ENCODE measurements around the gene MDGA2. TPM values are rescaled to one million over a fixed set of nuclear protein-coding genes. Genes with fewer than 3 reads are reported as not detected.

Gene MDGA2
- total and polyA plus RNA-seq, 12 donors: 0.05 to 0.15 TPM; not detected in 10

- DNase-seq (no peak), ATAC-seq (no peak)
- no peaks in the 10 kb centered on the region for H3K27me3 ChIP-seq
- TF ChIP-seq CTCF (IDR thresholded peaks at IDR 0.05): no peak
- no peak overlapping the region for H3K4me3 ChIP-seq
- H3K36me3 ChIP-seq: no peaks in the 10 kb centered on the region
- intact Hi-C loops (cut with DNase I): no loop called here
- no peaks in the 10 kb centered on the region for H3K4me1 ChIP-seq
- H3K9me3 ChIP-seq: no peaks in the 10 kb centered on the region
- H3K27ac ChIP-seq: no peak overlapping the region
- 60 to 66% methylated on average over 1 of the region's 1 CpG for WGBS, 2 donors
Measured at GRCh38 chr14:47240748-47241437, 434.5 kb downstream of the MDGA2 start.

GRCh38 chr14:47235619-47236018 is 439.8 kb downstream of the MDGA2 start:
- no peak for ATAC-seq
- no peak for TF ChIP-seq CTCF (IDR thresholded peaks at IDR 0.05)

GRCh38 chr14:47226877-47227520 is 448.4 kb downstream of the MDGA2 start:
- intact Hi-C loops (cut with DNase I): no loop called here
- Histone ChIP-seq H3K4me3 (no peak overlapping the region), H3K27me3 (no peaks in the 10 kb centered on the region), H3K4me1 (no peaks in the 10 kb centered on the region), H3K9me3 (peaks cover 0 to 11% (median 0%) of the 10 kb centered on the region in 11 donors), H3K36me3 (no peaks in the 10 kb centered on the region), H3K27ac (no peak overlapping the region)
- no peak for TF ChIP-seq CTCF (IDR thresholded peaks at IDR 0.05)
- DNase-seq (no peak), ATAC-seq (no peak)
- WGBS, 2 donors: 37 to 46% methylated on average over 5 of the region's 5 CpGs

More at GRCh38 chr14:47235619-47236018, 439.8 kb downstream of the MDGA2 start:
- no peak overlapping the region for H3K4me3 ChIP-seq
- H3K9me3 ChIP-seq: no peaks in the 10 kb centered on the region
- H3K4me1 ChIP-seq: no peaks in the 10 kb centered on the region
- H3K27ac ChIP-seq: no peak overlapping the region
- H3K36me3 ChIP-seq: no peaks in the 10 kb centered on the region
- no peak for DNase-seq
- 49 to 62% methylated on average over 3 of the region's 3 CpGs for WGBS, 2 donors
- intact Hi-C loops (cut with DNase I): no loop called here
- no peaks in the 10 kb centered on the region for H3K27me3 ChIP-seq

GRCh38 chr14:47223656-47224055 is 451.7 kb downstream of the MDGA2 start:
- peaks cover 0 to 11% (median 0%) of the 10 kb centered on the region in 11 donors for H3K9me3 ChIP-seq
- H3K4me1 ChIP-seq: no peaks in the 10 kb centered on the region
- H3K4me3 ChIP-seq: no peak overlapping the region
- intact Hi-C loops (cut with DNase I): no loop called here
- no peak for DNase-seq
- no peaks in the 10 kb centered on the region for H3K36me3 ChIP-seq
- 86 to 87% methylated on average over 4 of the region's 4 CpGs for WGBS, 2 donors
- ATAC-seq: no peak
- H3K27me3 ChIP-seq: no peaks in the 10 kb centered on the region
- TF ChIP-seq CTCF (IDR thresholded peaks at IDR 0.05): no peak
- no peak overlapping the region for H3K27ac ChIP-seq
